ENCODE results near the gene CYTH2. TPM values are rescaled to one million over a fixed set of nuclear protein-coding genes. Genes with fewer than 3 reads are reported as not detected.

The CYTH2 gene
- total and polyA plus RNA-seq, 2 experiments from 2014 or later: 41.1 to 60.4 TPM

- TF ChIP-seq EZH2phosphoT487 (IDR thresholded peaks at IDR 0.05; ENCODE audit: unreplicated experiment) (no peak), STAT1 (IDR thresholded peaks at IDR 0.05; ENCODE audit: unreplicated experiment) (no peak), EZH2 (IDR thresholded peaks at IDR 0.05; ENCODE audit: low read depth, unreplicated experiment) (no peak), JUNB (IDR thresholded peaks at IDR 0.05; ENCODE audit: unreplicated experiment) (no peak), ZNF462 (CRISPR knock-in tag; IDR thresholded peaks at IDR 0.05) (no peak), CREB1 (CRISPR knock-in tag; IDR thresholded peaks at IDR 0.05; ENCODE audit: low read depth) (no peak), ZNF331 (CRISPR knock-in tag; IDR thresholded peaks at IDR 0.05; ENCODE audit: low read depth) (no peak), NANOG (IDR thresholded peaks at IDR 0.05; ENCODE audit: borderline replicate concordance) (no peak), CTCF (conservative IDR thresholded peaks at IDR 0.05; ENCODE audit: low read depth in 2 of 2) (no peak)
- TF ChIP-seq, protein P1, sequence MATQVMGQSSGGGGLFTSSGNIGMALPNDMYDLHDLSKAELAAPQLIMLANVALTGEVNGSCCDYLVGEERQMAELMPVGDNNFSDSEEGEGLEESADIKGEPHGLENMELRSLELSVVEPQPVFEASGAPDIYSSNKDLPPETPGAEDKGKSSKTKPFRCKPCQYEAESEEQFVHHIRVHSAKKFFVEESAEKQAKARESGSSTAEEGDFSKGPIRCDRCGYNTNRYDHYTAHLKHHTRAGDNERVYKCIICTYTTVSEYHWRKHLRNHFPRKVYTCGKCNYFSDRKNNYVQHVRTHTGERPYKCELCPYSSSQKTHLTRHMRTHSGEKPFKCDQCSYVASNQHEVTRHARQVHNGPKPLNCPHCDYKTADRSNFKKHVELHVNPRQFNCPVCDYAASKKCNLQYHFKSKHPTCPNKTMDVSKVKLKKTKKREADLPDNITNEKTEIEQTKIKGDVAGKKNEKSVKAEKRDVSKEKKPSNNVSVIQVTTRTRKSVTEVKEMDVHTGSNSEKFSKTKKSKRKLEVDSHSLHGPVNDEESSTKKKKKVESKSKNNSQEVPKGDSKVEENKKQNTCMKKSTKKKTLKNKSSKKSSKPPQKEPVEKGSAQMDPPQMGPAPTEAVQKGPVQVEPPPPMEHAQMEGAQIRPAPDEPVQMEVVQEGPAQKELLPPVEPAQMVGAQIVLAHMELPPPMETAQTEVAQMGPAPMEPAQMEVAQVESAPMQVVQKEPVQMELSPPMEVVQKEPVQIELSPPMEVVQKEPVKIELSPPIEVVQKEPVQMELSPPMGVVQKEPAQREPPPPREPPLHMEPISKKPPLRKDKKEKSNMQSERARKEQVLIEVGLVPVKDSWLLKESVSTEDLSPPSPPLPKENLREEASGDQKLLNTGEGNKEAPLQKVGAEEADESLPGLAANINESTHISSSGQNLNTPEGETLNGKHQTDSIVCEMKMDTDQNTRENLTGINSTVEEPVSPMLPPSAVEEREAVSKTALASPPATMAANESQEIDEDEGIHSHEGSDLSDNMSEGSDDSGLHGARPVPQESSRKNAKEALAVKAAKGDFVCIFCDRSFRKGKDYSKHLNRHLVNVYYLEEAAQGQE (IDR thresholded peaks at IDR 0.05; ENCODE audit: unreplicated experiment): no peak
- Histone ChIP-seq H3K4me1 (ENCODE audit: insufficient read depth) (no peaks in the 10 kb centered on the region), H3K36me3 (ENCODE audit: insufficient read depth) (no peaks in the 10 kb centered on the region), H4K20me1 (replicated peaks; ENCODE audit: insufficient read depth) (no peaks in the 10 kb centered on the region), H3K9me2 (ENCODE audit: insufficient read depth) (no peaks in the 10 kb centered on the region), H3F3A (replicated peaks; ENCODE audit: low read depth) (peaks cover 9% of the 10 kb centered on the region; the same call in 1 of the 2 replicates), H3K27ac (ENCODE audit: low read depth) (no peak within 1 kb of the TSS), H3K4me2 (peak within 1 kb of the TSS; percentile 99), H3K27me3 (ENCODE audit: insufficient read depth) (peaks cover 11% of the 10 kb centered on the region), H3K4me3 (peak within 1 kb of the TSS; percentile 90), H2AFZ (peak within 1 kb of the TSS; percentile 96), H3K79me2 (replicated peaks; ENCODE audit: insufficient read depth) (no peaks in the 10 kb centered on the region)
- peaks cover 5% of the 10 kb centered on the region; the same call in 2 of the 3 replicates for H3K36me3 Mint-ChIP-seq (ENCODE audit: low read depth)
- peaks cover 21% of the 10 kb centered on the region for H3K27me3 Mint-ChIP-seq (ENCODE audit: insufficient read depth, low read depth, poor library complexity)
- ATAC-seq: peak; percentile 5
- H3K4me1 Mint-ChIP-seq: peaks cover 19% of the 10 kb centered on the region
- no peak within 1 kb of the TSS for H3K27ac Mint-ChIP-seq
- H3K9me3 Mint-ChIP-seq: no peaks in the 10 kb centered on the region
- peak; percentile 87 for DNase-seq (ENCODE audit: low spot score)
- H3K4me3 Mint-ChIP-seq: peak within 1 kb of the TSS; percentile 83
Measured at GRCh38 chr19:48511800-48512503, 42.8 kb downstream of the CYTH2 start, which contains the start of gene LMTK3. TSS of gene LMTK3 (minus strand) at chr19:48511835. CDS start at chr19:48511576, 259 bp downstream.

Data from GM23338 (cell line).